COR-L47 (cell line): ENCODE data around the gene HCK.
A peak's percentile ranks its signal among the peaks of the same experiment; 100 is the strongest.

ENCODE experiments used
- DNase-seq: peaks from one replicate; lab custom pipeline; 2025; lab: John Stamatoyannopoulos, UW

The HCK gene

GRCh38 chr20:32052090-32052777 is at the start of gene HCK:
Gene HCK, plus strand, starts transcription at chr20:32052242.
- no peak for DNase-seq

GRCh38 chr20:32003325-32003724 is 48.7 kb upstream of the HCK start:
- DNase-seq = no peak

DNA sequence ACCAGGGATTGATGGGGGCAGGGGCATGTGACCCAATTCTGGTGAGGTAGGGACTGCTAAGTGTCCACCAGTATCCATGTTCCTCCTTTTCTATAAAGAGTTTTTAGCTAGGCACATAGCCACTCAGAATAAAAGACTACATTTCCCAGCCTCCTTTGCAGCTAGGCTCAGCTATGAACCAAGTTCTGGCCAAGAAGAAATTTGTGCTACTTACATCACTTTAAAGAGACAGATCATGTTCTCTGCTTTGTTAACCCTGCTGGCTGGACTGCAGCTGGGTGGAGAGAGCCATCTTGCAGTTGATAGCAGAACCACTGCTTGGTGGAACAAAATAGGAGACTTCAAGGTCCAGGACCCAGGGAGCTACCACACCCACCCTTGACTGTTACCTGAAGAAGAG is 47.1 kb upstream of the HCK start:
- DNase-seq = no peak

GRCh38 chr20:32006053-32006452 is 46.0 kb upstream of the HCK start:
- DNase-seq = no peak

DNA sequence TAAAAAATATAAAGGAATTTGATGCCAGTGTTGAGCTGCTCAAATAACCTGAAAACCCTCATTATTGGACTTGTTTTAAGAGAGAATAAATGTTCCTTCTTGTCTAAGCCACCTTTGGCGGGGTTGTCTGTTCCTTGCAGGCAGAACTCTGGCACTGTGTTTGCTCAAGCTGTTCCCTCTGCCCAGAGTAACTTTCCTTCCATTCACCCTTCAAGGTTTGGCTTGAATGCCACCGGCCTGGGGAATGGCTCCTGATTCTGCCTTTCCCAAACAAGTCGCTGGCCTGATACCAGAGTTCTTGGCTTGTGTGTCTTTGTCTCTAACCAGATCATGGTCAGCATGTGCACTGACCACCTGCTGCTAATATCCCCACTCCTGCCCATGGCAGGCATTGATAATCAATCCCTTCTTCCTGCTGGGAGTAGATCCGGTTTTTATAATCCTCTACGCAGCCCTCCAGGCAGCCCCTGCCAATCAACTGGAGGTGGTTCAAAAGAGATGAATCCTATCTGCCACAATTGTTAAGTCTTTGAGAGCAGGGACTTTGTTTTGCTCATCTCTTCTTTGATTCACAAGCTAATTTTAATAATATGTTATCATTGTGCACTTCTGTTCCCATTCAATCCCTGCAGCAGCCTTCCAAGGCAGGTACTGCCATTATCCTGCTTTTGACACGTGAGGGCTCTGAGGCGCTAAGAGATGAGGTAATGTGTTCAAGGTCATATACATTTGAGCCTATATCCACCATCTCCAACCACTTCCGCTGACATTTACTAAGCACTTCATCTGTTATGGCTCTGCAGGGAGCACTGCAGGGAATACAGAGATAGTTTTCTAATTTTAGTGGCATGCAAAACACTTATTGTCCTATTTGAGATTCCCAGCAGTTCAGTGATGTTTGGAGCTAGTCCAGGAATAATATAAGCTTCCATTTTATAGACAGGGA is 44.9 kb upstream of the HCK start:
- DNase-seq = peak; percentile 31

- peak; percentile 40 for DNase-seq
These were observed 44.0 kb upstream of the HCK start for GRCh38 chr20:32007787-32008616.

DNA sequence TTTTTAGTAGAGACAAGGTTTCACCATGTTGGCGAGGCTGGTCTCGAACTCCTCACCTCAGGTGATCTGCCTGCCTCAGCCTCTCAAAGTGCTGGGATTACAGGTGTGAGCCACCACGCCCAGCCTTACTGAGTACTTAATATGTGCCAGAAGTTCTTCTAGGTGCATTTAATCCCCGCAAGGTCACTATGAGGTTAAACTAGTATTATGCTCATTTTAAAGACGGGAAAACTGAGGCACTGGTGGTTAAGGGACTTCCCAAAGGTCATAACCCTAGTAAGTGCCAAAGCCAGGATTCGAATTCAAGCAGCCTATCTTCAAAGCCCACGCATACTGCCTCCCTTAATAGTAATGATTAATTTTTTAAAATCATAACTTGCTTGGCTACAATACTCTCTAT is 42.5 kb upstream of the HCK start:
- no peak for DNase-seq

DNA sequence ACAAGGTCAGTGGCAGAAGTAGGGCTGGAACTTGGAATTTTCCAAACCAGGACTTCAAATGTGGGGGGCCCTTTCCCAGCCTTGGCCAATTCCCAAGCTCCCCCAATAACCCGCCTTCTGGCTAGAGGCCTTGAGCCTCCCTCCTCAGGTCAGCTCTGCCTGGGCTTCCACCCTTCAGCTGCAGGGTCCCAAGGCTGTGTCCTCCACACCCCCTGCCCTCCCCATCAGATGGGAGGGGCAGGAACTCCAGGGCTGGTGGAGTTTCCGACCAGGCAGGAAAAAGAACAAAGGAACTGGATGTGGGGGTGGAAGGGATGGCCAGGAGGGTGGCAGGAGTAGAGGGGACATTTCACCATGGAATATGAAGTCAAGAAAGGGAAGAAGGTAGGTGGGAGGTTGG is 41.9 kb upstream of the HCK start, which contains the start of gene CCM2L:
Gene CCM2L (plus strand): TSS at position 338 of the 400 bp plus-strand sequence. CDS start 17 bp downstream, at position 355.
- no peak for DNase-seq

GRCh38 chr20:32010666-32011065 is 41.4 kb upstream of the HCK start:
- no peak for DNase-seq

GRCh38 chr20:32012159-32012688 is 39.8 kb upstream of the HCK start:
- DNase-seq = no peak

GRCh38 chr20:32013326-32013725 is 38.7 kb upstream of the HCK start:
- DNase-seq = no peak

DNA sequence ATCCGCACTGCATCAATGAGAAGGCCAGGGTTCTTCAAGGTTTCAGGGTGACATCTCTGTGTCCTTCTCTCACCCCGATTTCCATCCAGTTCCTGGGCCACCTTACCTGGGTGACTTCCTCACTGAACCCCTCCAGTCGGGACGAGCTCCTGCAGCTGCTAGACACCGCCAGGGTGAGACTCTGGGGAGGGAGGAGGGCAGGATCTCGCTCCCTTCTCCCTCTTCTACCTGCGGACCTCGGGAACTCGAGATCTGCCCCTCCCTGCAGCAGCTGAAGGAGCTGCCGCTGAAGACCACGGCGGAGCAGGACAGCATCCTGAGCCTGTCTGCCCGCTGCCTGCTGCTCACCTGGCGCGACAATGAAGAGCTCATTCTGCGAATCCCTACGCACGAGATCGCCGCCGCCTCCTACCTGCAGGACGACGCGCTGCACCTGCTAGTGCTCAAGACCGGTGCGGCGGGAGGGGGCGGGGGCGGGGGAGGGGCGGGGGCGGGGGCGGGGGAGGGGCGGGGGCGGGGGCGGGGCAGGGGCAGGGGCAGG is 34.3 kb upstream of the HCK start:
- peak; percentile 93 for DNase-seq

DNA sequence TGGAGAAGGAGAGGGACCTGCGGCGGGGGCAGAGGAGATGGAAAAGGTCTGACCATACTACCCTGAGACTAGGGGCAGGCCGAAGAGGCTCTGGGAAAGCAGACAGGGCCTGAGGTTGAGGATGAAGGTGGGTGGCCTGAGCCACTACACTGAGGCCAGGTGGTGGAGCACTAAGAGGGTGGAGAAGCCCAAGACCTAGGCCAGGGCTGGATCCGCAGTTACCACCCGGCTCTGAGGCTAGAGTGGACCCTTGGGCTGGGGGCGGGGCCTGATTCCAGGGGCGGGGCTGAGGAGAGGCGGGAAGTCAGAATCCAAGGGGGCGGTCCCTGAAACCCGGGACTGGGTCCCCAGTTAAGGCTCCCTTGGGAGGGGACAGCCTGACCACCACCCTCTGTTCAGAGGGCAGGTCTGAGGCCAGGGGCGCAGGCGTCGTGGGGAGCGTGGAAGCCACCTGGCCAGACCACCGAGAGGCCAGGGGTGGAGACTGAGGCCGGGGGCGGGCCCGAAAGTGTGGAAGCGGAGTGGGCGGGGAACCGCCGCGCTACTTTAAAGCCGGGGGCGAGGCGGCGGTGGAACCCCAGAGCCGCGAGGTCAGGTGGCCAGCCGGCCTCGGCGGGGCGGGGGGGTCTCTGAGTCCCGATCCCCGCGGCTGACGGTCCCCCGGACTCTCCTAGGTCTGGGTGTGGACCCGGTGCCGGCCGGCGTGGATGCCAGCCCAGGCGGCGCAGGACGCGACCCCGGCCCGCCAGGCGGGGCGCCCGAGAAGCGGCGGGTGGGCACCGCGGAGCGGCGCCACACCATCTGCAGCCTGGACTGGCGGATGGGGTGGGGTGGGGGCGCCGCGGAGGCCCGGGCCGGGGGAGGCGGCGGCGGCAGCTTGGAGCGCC is 33.5 kb upstream of the HCK start:
- DNase-seq = peak; percentile 80

GRCh38 chr20:32019156-32019510 is 32.9 kb upstream of the HCK start:
- DNase-seq = peak; percentile 38

GRCh38 chr20:32019563-32020463 is 32.2 kb upstream of the HCK start:
- DNase-seq = no peak

- no peak for DNase-seq
These were observed 31.0 kb upstream of the HCK start for GRCh38 chr20:32021091-32021490.

GRCh38 chr20:32024683-32025295 is 27.3 kb upstream of the HCK start:
- no peak for DNase-seq

GRCh38 chr20:32027643-32028042 is 24.4 kb upstream of the HCK start:
- no peak for DNase-seq
